ENCODE measurements around the gene SYT17.

DNA sequence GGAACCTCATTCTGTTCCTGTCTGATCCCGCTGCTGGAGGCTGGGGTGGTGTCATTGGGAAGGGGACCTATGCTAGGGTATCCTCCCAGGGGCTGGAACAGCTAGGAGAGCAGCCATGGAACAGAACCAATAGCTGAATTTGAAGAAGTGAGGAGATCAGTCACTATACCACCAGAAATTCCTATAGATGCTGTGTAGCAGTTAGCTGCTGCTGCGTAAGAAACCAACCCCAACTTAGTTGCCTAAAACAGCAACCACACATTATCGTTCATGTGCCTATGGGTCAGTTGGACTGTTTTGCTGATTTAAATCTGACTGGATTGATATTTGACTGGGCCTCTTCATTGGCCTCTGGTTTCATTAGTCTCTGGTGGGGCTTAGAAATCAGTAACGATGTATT, 20.4 kb upstream of the SYT17 start:
- no peak for TF ChIP-seq POLR2A (IDR thresholded peaks at IDR 0.05; ENCODE audit: low read length)
- TF ChIP-seq GATA1 (IDR thresholded peaks at IDR 0.05; ENCODE audit: low read depth, low read length): no peak

Measured in erythroblast (primary cell).